HepG2 (cell line): ENCODE results near the gene OR2T33.

ENCODE experiments used
- NFKB2 ChIP-seq: sonication (generic); formaldehyde crosslinking; IDR thresholded peaks from 2 replicates; pipeline ENCODE4 v1.4.0; 2020; ENCODE audit warnings: missing genetic modification reagents, borderline replicate concordance
- RNF2 ChIP-seq: fragments of 450-650 bp; conservative IDR thresholded peaks from 2 replicates; pipeline ENCODE4 v1.6.1; 2016; ENCODE audit warnings: low read depth
- TF ChIP-seq, protein P1 (sequence below): sonication (generic); formaldehyde crosslinking; IDR thresholded peaks from 2 replicates; pipeline ENCODE4 v1.8.1; 2023; ENCODE audit warnings: mild to moderate bottlenecking, inconsistent platforms, moderate library complexity, missing genetic modification reagents, borderline replicate concordance
- TF ChIP-seq, protein P2 (sequence below): sonication (generic); formaldehyde crosslinking; IDR thresholded peaks from 2 replicates; pipeline ENCODE4 v1.4.0; 2020; ENCODE audit warnings: missing genetic modification reagents

DNA sequence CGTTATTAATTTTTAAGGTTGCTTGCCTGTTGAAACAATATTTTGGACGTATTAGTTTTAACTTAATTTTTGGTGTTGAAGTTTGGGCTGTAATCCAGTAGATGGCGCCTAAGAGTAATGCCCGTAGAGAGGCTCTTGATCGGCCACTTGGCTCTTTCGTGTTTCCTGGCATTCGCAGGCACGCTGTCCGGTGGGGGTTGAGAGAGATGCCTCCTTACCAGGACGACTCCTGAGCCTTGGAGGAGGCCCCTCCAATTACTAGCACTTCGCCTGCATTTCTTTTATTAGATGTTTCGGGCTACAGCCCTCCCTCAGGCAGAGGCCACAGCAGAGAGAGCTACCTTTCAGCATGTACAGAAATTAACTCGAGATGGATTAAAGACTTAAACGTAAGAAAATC is 34.6 kb downstream of the OR2T33 start:
- TF ChIP-seq, protein P1, sequence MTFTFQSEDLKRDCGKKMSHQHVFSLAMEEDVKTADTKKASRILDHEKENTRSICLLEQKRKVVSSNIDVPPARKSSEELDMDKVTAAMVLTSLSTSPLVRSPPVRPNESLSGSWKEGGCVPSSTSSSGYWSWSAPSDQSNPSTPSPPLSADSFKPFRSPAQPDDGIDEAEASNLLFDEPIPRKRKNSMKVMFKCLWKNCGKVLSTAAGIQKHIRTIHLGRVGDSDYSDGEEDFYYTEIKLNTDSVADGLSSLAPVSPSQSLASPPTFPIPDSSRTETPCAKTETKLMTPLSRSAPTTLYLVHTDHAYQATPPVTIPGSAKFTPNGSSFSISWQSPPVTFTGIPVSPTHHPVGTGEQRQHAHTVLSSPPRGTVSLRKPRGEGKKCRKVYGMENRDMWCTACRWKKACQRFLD (CRISPR knock-in tag): no peak
- TF ChIP-seq NFKB2 (CRISPR knock-in tag) (no peak), RNF2 (no peak)
- TF ChIP-seq, protein P2, sequence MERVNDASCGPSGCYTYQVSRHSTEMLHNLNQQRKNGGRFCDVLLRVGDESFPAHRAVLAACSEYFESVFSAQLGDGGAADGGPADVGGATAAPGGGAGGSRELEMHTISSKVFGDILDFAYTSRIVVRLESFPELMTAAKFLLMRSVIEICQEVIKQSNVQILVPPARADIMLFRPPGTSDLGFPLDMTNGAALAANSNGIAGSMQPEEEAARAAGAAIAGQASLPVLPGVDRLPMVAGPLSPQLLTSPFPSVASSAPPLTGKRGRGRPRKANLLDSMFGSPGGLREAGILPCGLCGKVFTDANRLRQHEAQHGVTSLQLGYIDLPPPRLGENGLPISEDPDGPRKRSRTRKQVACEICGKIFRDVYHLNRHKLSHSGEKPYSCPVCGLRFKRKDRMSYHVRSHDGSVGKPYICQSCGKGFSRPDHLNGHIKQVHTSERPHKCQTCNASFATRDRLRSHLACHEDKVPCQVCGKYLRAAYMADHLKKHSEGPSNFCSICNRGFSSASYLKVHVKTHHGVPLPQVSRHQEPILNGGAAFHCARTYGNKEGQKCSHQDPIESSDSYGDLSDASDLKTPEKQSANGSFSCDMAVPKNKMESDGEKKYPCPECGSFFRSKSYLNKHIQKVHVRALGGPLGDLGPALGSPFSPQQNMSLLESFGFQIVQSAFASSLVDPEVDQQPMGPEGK: no peak
